Fibroblast of mammary gland (primary cell): Measurements from ENCODE around the gene EEF1AKMT3.

Source experiments
- DNase-seq: peaks from one replicate; pipeline ENCODE4 v3.0.0-alpha.2; 2010; ENCODE audit warnings: low read depth
- H3K4me3 ChIP-seq: 2 replicates; pipeline ENCODE4 v1.5.1; 2011; ENCODE audit warnings: low read depth, mild to moderate bottlenecking, low read length, moderate library complexity; ENCODE audit not compliant: control insufficient read depth
- CTCF ChIP-seq: conservative IDR thresholded peaks from 2 replicates; pipeline ENCODE4 v1.5.1; 2011; ENCODE audit warnings: low read depth, low read length, inconsistent platforms; ENCODE audit not compliant: control insufficient read depth, insufficient read depth

EEF1AKMT3 gene

GRCh38 chr12:57739914-57740538, 32.4 kb upstream of the EEF1AKMT3 start:
- no peak overlapping the region for H3K4me3 ChIP-seq
- TF ChIP-seq CTCF = no peak
- no peak for DNase-seq

- no peak overlapping the region for H3K4me3 ChIP-seq
- TF ChIP-seq CTCF = no peak
- no peak for DNase-seq
Observed at GRCh38 chr12:57740656-57741412, 31.6 kb upstream of the EEF1AKMT3 start.

DNA sequence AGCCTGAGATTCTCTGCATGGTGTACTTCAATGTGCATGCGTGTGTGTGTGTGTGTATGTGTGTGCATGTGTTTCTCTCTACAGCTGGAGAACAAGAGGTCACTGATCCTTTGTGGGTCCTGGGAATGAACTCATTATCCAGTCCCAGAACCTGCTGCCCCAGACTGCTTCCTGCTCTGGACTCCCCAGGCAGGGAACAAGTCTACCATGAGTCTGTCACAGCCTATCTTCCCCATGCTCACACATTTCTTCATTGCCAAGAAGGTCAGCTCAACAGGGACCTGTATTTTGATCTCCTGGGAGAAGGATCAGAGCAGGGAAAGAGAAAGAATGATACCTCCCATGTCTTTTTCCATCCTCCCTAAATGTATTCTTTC, 31.0 kb upstream of the EEF1AKMT3 start:
- DNase-seq = no peak
- TF ChIP-seq CTCF = no peak
- H3K4me3 ChIP-seq = no peak overlapping the region

DNA sequence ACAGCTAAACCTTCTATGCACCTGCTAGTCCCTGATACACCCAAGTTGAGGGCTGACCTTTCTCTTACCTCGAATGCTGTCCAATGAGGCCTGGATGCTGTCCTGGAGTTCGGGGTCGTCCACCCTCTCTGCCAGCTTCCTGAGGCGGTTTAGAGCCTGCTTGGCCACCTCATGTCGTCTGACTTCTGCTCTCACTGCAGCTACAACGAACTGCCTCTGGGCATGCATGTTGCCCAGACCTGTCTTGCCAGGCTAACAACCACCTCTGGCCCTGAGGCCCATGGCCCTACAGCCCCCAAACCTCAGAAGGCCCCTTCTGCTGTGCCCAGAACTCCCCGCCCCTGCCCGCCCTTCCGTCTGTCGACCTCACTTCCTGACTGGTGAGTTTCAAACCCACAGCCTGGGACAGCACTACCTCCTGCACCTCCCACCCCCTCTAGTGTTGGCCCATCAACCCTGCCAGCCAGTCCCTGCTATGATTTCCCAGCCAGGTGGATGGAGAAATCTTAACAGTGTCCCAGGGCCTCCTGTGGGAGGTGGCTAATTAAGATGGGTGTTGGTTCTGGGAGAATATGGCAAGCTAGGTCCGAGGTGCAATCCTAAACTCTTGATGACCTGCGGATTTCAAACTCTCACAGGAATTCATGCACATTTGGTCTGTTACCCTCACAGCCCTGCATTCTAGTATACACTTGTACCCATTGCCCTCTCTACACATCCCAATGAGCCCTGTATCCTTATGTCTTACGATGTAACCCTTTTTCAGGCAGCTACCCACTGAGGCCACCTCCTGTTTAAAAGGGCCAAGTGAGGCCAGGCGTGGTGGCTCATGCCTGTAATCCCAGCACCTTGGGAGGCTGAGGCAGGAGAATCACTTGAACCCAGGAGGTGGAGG, 30.3 kb upstream of the EEF1AKMT3 start:
- DNase-seq = no peak
- TF ChIP-seq CTCF = no peak
- H3K4me3 ChIP-seq = no peak overlapping the region

- DNase-seq = no peak
- H3K4me3 ChIP-seq = no peak overlapping the region
- TF ChIP-seq CTCF = no peak
Observed at GRCh38 chr12:57743769-57744168, 28.6 kb upstream of the EEF1AKMT3 start.

- no peak for TF ChIP-seq CTCF
- peak overlapping the region; percentile 97 for H3K4me3 ChIP-seq
- peak; percentile 90 for DNase-seq
Observed at GRCh38 chr12:57744194-57744776, 28.1 kb upstream of the EEF1AKMT3 start.
